ENCODE measurements around the gene FAM193B.

FAM193B gene

GRCh38 chr5:177483042-177483441, 71.3 kb downstream of the FAM193B start:
- no peak for DNase-seq

- no peak for DNase-seq
Measured at GRCh38 chr5:177482359-177482795, 72.0 kb downstream of the FAM193B start.

- DNase-seq = no peak
Measured at GRCh38 chr5:177479774-177480173, 74.6 kb downstream of the FAM193B start.

GRCh38 chr5:177478711-177479646, 75.4 kb downstream of the FAM193B start:
- no peak for DNase-seq

- no peak for DNase-seq
Measured at GRCh38 chr5:177477701-177478477, 76.5 kb downstream of the FAM193B start.

- no peak for DNase-seq
Measured at GRCh38 chr5:177476531-177477233, 77.7 kb downstream of the FAM193B start.

GRCh38 chr5:177475563-177476427, 78.6 kb downstream of the FAM193B start:
- no peak for DNase-seq

GRCh38 chr5:177474846-177475562, 79.4 kb downstream of the FAM193B start:
- DNase-seq = no peak

GRCh38 chr5:177474002-177474476, 80.3 kb downstream of the FAM193B start:
- DNase-seq = no peak

GRCh38 chr5:177473443-177474001, 80.8 kb downstream of the FAM193B start, which contains the start of gene DBN1:
TSS of gene DBN1 (minus strand) at chr5:177473634. CDS start at chr5:177473521, 113 bp downstream.
- peak in 1 of 2 experiments; percentile 37 for DNase-seq

GRCh38 chr5:177472460-177473442, 81.6 kb downstream of the FAM193B start:
- no peak for DNase-seq

- no peak for DNase-seq
Measured at GRCh38 chr5:177471610-177472356, 82.6 kb downstream of the FAM193B start.

- no peak for DNase-seq
Measured at GRCh38 chr5:177470759-177471536, 83.4 kb downstream of the FAM193B start.

Data from NCI-H1930 (cell line).